GM18511 (cell line): ENCODE results near the gene RNASE8.

ENCODE experiments used
- ATAC-seq: cut with Tn5 transposase; IDR thresholded peaks from one replicate; pipeline ENCODE4 v1.9.1; 2021; ENCODE audit warnings: mild to moderate bottlenecking, moderate library complexity; ENCODE audit not compliant: unreplicated experiment

The RNASE8 gene

GRCh38 chr14:21090194-21090939, 32.7 kb downstream of the RNASE8 start:
- no peak for ATAC-seq

- no peak for ATAC-seq
These were observed 33.5 kb downstream of the RNASE8 start for GRCh38 chr14:21090940-21091663.

GRCh38 chr14:21091821-21092272, 34.2 kb downstream of the RNASE8 start:
- no peak for ATAC-seq

- ATAC-seq: peak; percentile 87
These were observed 34.8 kb downstream of the RNASE8 start for GRCh38 chr14:21092273-21093011.

GRCh38 chr14:21093018-21093417, 35.4 kb downstream of the RNASE8 start:
- ATAC-seq: no peak

- no peak for ATAC-seq
These were observed 36.4 kb downstream of the RNASE8 start for GRCh38 chr14:21093769-21094681.

GRCh38 chr14:21095430-21096205, 38.0 kb downstream of the RNASE8 start:
- no peak for ATAC-seq

GRCh38 chr14:21096438-21096837, 38.8 kb downstream of the RNASE8 start:
- no peak for ATAC-seq

- no peak for ATAC-seq
These were observed 39.5 kb downstream of the RNASE8 start for GRCh38 chr14:21096978-21097635.

GRCh38 chr14:21097636-21098075, 40.0 kb downstream of the RNASE8 start:
- no peak for ATAC-seq

GRCh38 chr14:21098076-21098891, 40.7 kb downstream of the RNASE8 start, which contains the start of gene ZNF219:
ZNF219 (minus strand) TSS chr14:21098655; CDS start chr14:21093591, 5,064 bp downstream.
- ATAC-seq: no peak

- ATAC-seq: no peak
These were observed 41.4 kb downstream of the RNASE8 start for GRCh38 chr14:21098892-21099595.

- ATAC-seq: no peak
These were observed 42.0 kb downstream of the RNASE8 start for GRCh38 chr14:21099596-21099985.

- ATAC-seq: no peak
These were observed 43.3 kb downstream of the RNASE8 start, which contains the start of gene TMEM253 for GRCh38 chr14:21100931-21101330. TMEM253 (plus strand) TSS chr14:21101066; CDS start chr14:21101344, 278 bp downstream.

- ATAC-seq: no peak
These were observed 44.3 kb downstream of the RNASE8 start for GRCh38 chr14:21101802-21102413.

GRCh38 chr14:21102521-21103410, 45.1 kb downstream of the RNASE8 start:
- ATAC-seq: no peak
